Endothelial cell of umbilical vein (primary cell): ENCODE data around the gene SGPP1. TPM values are rescaled to one million over a fixed set of nuclear protein-coding genes. Genes with fewer than 3 reads are reported as not detected.

Source experiments
- BruUV-seq: library from RNA; stranded (reverse); fragments of 400-500 nt; replicated peaks from 2 replicates; lab custom pipeline; 2021; lab: Mats Ljungman, UMichigan
- CTCF ChIA-PET: fragments of 300-600, 350-600 bp; sonication (Branson Sonifier 250); formaldehyde crosslinking; loops from one replicate; lab custom pipeline; 2021; ENCODE audit warnings: antibody characterized with exemption, inconsistent platforms; lab: Charles Lee
- POLR2A ChIA-PET: fragments of 300-600, 350-600 bp; sonication (Branson Sonifier 250); formaldehyde crosslinking; loops from one replicate; lab custom pipeline; 2021; ENCODE audit warnings: antibody characterized with exemption, inconsistent platforms; lab: Charles Lee
- DNase-seq: peaks from one replicate; pipeline ENCODE4 v3.0.0-alpha.2; 2011; ENCODE audit warnings: low read depth, low spot score
- FAIRE-seq: peaks from 2 replicates; lab custom pipeline; 2011; peaks lifted over from hg19 to GRCh38; lab: Jason Lieb, UNC
- H2AFZ ChIP-seq: 2 replicates; pipeline ENCODE4 v1.6.0; 2012; ENCODE audit warnings: low read depth, low read length, control low read depth, inconsistent platforms
- H3K27ac ChIP-seq: 2 replicates; pipeline ENCODE4 v1.5.1; 2011; ENCODE audit warnings: low read depth, mild to moderate bottlenecking, control low read depth, low read length, moderate library complexity; ENCODE audit not compliant: insufficient read depth
- H3K27me3 ChIP-seq, 2 experiments: 2 replicates each; pipeline versions ENCODE4 v1.6.0 to v1.6.1; 2011; ENCODE audit warnings: low read length in 2 of 2, mixed read lengths in 1 of 2; ENCODE audit not compliant: control insufficient read depth in 2 of 2, insufficient read depth in 2 of 2
- H3K36me3 ChIP-seq, 2 experiments: 2 replicates in 1 of 2; 3 replicates in 1 of 2; pipeline ENCODE4 v1.5.1; 2011; ENCODE audit warnings: low read length in 2 of 2, mild to moderate bottlenecking in 1 of 2, moderate library complexity in 1 of 2; ENCODE audit not compliant: control insufficient read depth in 2 of 2, insufficient read depth in 2 of 2; ENCODE audit errors: extremely low read depth in 1 of 2
- H3K4me1 ChIP-seq: 3 replicates; pipeline ENCODE4 v1.5.1; 2011; ENCODE audit warnings: mild to moderate bottlenecking, low read length; ENCODE audit not compliant: control insufficient read depth, insufficient read depth; ENCODE audit errors: extremely low read depth
- H3K4me2 ChIP-seq: 2 replicates; pipeline ENCODE4 v1.6.1; 2011; ENCODE audit warnings: low read length, control low read depth, mixed read lengths; ENCODE audit not compliant: insufficient read depth
- H3K4me3 ChIP-seq, 3 experiments: fragments of 200-600 bp in 1 of 3; sonication (generic), shearing (Covaris generic) in 1 of 3; replicated peaks in 1 of 3; 2 replicates each; pipeline ENCODE4 v1.5.1; 2011 to 2016; ENCODE audit warnings: control low read depth in 3 of 3, low read length in 3 of 3, mild to moderate bottlenecking in 2 of 3, inconsistent platforms in 1 of 3, low read depth in 1 of 3, moderate library complexity in 1 of 3; ENCODE audit not compliant: insufficient read depth in 1 of 3
- H3K79me2 ChIP-seq: 2 replicates; pipeline ENCODE4 v1.6.0; 2012; ENCODE audit warnings: low read length, inconsistent platforms; ENCODE audit not compliant: control insufficient read depth, insufficient read depth
- H3K9ac ChIP-seq: replicated peaks from 2 replicates; pipeline ENCODE3; 2011; ENCODE audit warnings: low read length, control low read depth; ENCODE audit not compliant: insufficient read depth; ENCODE audit errors: extremely low read depth
- H3K9me1 ChIP-seq: replicated peaks from 3 replicates; pipeline ENCODE4 v1.6.0; 2011; ENCODE audit warnings: mild to moderate bottlenecking, low read length; ENCODE audit not compliant: control insufficient read depth, insufficient read depth; ENCODE audit errors: extremely low read depth
- H3K9me3 ChIP-seq: replicated peaks from 2 replicates; pipeline ENCODE4 v1.5.1; 2012; ENCODE audit warnings: low read length, inconsistent platforms; ENCODE audit not compliant: control insufficient read depth, insufficient read depth
- H4K20me1 ChIP-seq: replicated peaks from 2 replicates; pipeline ENCODE3; 2011; ENCODE audit warnings: mild to moderate bottlenecking, low read length; ENCODE audit not compliant: control insufficient read depth, insufficient read depth; ENCODE audit errors: extremely low read depth
- CTCF ChIP-seq, 2 donors: IDR thresholded peaks; 1 replicate in 1 of 2; 2 replicates in 1 of 2; pipeline ENCODE4 v1.5.1; 2011; ENCODE audit warnings: low read length in 2 of 2, mild to moderate bottlenecking in 2 of 2, moderate library complexity in 2 of 2, control low read depth in 1 of 2, inconsistent platforms in 1 of 2, low read depth in 1 of 2; ENCODE audit not compliant: insufficient read depth in 1 of 2; ENCODE audit errors: extremely low read depth in 1 of 2
- EZH2 ChIP-seq: IDR thresholded peaks from 2 replicates; pipeline ENCODE4 v1.6.1; 2012; ENCODE audit warnings: borderline replicate concordance, low read depth, mild to moderate bottlenecking, moderate library complexity, low read length, inconsistent platforms; ENCODE audit not compliant: severe bottlenecking
- FOS ChIP-seq: IDR thresholded peaks from 2 replicates; pipeline ENCODE4 v1.6.1; 2011; ENCODE audit warnings: mild to moderate bottlenecking, low read length, moderate library complexity, borderline replicate concordance; ENCODE audit not compliant: insufficient read depth
- GATA2 ChIP-seq: IDR thresholded peaks from 2 replicates; pipeline ENCODE4 v1.7.0; 2011; ENCODE audit warnings: low read depth, mild to moderate bottlenecking, moderate library complexity, mixed read lengths, low read length; ENCODE audit not compliant: insufficient read length, insufficient read depth
- JUN ChIP-seq: IDR thresholded peaks from 2 replicates; pipeline ENCODE4 v1.6.1; 2011; ENCODE audit warnings: borderline replicate concordance, low read depth; ENCODE audit not compliant: insufficient read length, insufficient read depth
- MAX ChIP-seq: IDR thresholded peaks from 2 replicates; pipeline ENCODE4 v1.6.1; 2011; ENCODE audit not compliant: insufficient read depth, insufficient read length
- MYC ChIP-seq: IDR thresholded peaks from one replicate; pipeline ENCODE4 v1.6.1; 2011; ENCODE audit warnings: mild to moderate bottlenecking, low read depth, low read length
- POLR2A ChIP-seq: IDR thresholded peaks from 2 replicates; pipeline ENCODE4 v1.6.1; 2012; ENCODE audit warnings: low read depth, mild to moderate bottlenecking, control low read depth, low read length
- POLR2AphosphoS5 ChIP-seq: IDR thresholded peaks from 2 replicates; pipeline ENCODE4 v1.6.1; 2012; ENCODE audit warnings: low read depth, mild to moderate bottlenecking, control low read depth, low read length, moderate library complexity; ENCODE audit not compliant: insufficient read depth
- dilution Hi-C: fragments of 300-500 bp; cut with MboI; formaldehyde crosslinking; loops from one replicate; pipeline ENCODE4 v1.15.0; 2019; ENCODE audit warnings: low sequenced_read_pairs; ENCODE audit not compliant: extremely low pct_ligation_motif_present
- intact Hi-C: fragments of 100-400 bp; cut with micrococcal nuclease; formaldehyde crosslinking; loops from one replicate; pipeline ENCODE4 v1.10.0; 2022
- polyA plus RNA-seq, 4 experiments: library from polyadenylated mRNA; depleted of rRNA in 3 of 4; stranded (reverse) in 3 of 4; unstranded in 1 of 4; fragments of >200 nt; gene quantifications; 2 replicates each; pipeline versions ENCODE4 v1.2.1 to v1.2.3, GENCODE V29; 2011 to 2012; ENCODE audit warnings: missing spikeins in 1 of 4
- total RNA-seq: library from RNA; stranded (reverse); gene quantifications from 2 replicates; pipeline ENCODE4 v1.2.3, GENCODE V29; 2021

SGPP1 gene
- total and polyA plus RNA-seq, 2 donors (not counting 3 experiments of a cell fraction or from before 2014, with no cell fraction given), result 6.2 to 7.9 TPM

GRCh38 chr14:63737582-63738006, 9.7 kb upstream of the SGPP1 start:
- CTCF ChIA-PET, result interaction anchor here (1.4 kb wide), 1 partner anchor 20 kb away, joined by 3 read pairs; no protein-coding TSS in a partner anchor
- Histone ChIP-seq H3K9me1 (no peaks in the 10 kb centered on the region), H3K27ac (no peak overlapping the region), H3K9me3 (no peaks in the 10 kb centered on the region), H3K27me3 (peaks cover 0 to 6% of the 10 kb centered on the region in 2 experiments), H3K36me3 (no peaks in the 10 kb centered on the region), H3K4me1 (no peaks in the 10 kb centered on the region), H3K4me3 (no peak overlapping the region), H3K4me2 (no peak overlapping the region), H3K79me2 (no peaks in the 10 kb centered on the region), H3K9ac (no peak overlapping the region), H2AFZ (no peak overlapping the region), H4K20me1 (no peaks in the 10 kb centered on the region)
- no peak for DNase-seq
- dilution Hi-C loops, result no loop called here
- no peak for TF ChIP-seq GATA2
- TF ChIP-seq JUN, result no peak
- TF ChIP-seq POLR2A, result no peak
- TF ChIP-seq CTCF (IDR thresholded peaks at IDR 0.05; ENCODE audit: extremely low read depth in 1 of 2, insufficient read depth in 1 of 2, low read depth in 1 of 2, low read length in 2 of 2), result no peak
- TF ChIP-seq MAX, result no peak
- no peak for TF ChIP-seq POLR2AphosphoS5
- no peak for TF ChIP-seq FOS
- no peak for TF ChIP-seq EZH2
- TF ChIP-seq MYC, result no peak
- no TSS peak for BruUV-seq
- intact Hi-C loops, result no loop called here
- FAIRE-seq, result no peak
- POLR2A ChIA-PET, result no interaction called here
